ENCODE data around the gene MAPK14.

The MAPK14 gene

DNA sequence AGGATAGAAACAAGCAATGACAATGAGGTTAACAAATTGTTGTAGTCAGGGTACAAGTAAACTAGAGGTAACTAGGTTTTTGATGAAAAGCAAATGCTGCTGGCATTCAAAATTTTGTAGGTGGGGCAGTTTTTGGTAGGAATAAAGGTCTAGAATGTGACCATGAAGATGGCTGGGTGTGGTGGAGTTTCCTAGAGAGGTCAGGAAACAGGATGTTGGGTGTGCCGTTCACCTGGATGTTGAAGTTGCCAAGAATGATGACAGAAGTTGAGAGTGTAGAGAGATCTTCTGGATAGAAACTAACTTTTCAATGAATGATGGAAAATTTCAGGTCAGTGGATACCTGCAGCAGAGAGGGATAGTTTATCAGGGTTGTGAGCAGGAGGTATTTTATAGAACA lies 22.7 kb downstream of the MAPK14 start:
- no peak overlapping the region for H3K27ac ChIP-seq
- TF ChIP-seq, protein P1, sequence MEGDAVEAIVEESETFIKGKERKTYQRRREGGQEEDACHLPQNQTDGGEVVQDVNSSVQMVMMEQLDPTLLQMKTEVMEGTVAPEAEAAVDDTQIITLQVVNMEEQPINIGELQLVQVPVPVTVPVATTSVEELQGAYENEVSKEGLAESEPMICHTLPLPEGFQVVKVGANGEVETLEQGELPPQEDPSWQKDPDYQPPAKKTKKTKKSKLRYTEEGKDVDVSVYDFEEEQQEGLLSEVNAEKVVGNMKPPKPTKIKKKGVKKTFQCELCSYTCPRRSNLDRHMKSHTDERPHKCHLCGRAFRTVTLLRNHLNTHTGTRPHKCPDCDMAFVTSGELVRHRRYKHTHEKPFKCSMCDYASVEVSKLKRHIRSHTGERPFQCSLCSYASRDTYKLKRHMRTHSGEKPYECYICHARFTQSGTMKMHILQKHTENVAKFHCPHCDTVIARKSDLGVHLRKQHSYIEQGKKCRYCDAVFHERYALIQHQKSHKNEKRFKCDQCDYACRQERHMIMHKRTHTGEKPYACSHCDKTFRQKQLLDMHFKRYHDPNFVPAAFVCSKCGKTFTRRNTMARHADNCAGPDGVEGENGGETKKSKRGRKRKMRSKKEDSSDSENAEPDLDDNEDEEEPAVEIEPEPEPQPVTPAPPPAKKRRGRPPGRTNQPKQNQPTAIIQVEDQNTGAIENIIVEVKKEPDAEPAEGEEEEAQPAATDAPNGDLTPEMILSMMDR (IDR thresholded peaks at IDR 0.05) = no peak
- H3K36me3 ChIP-seq = no peaks in the 10 kb centered on the region
- peaks cover 0 to 51% (median 6%) of the 10 kb centered on the region in 4 donors for H3K4me1 ChIP-seq
- no peak overlapping the region for H3K4me3 ChIP-seq
- H3K27me3 ChIP-seq = no peaks in the 10 kb centered on the region
- intact Hi-C loops (cut with DNase I; ENCODE audit: low total_unique reads) = no loop called here
- DNase-seq = no peak
- H3K9me3 ChIP-seq = no peaks in the 10 kb centered on the region

DNA sequence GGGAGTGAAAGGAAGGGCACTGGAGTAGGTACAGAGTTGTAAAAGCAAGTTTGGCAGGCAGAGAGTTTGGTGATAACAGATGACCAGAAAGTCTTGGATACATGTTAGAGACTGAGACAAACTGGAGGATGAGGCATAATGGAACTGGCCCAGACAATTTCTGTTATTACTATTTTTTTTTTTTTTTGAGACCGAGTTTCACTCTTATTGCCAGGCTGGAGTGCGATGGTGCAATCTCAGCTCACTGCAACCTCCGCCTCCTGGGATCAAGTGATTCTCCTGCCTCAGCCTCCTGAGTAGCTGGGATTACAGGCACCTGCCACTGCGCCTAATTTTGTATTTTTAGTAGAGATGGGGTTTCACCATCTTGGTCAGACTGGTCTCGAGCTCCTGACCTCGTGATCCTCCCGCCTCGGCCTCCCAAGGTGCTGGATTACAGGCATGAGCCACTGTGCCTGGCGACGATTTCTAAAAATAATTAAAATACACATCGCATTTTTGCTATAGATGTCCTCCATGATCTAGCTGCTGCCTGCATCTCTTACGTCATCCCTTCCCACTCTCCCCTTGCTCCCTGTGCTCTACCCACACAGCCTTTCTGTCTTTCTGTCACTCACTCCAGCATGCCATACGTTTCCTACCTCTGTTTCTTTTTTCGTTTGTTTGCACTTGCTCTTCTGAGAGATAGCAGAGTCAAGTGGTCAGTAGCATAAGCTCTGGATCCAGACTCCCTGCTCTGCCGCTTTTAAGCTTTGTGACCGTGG lies 23.5 kb downstream of the MAPK14 start:
- DNase-seq = peak in 1 of 2 donors; percentile 49
- Histone ChIP-seq H3K4me1 (peaks cover 0 to 58% (median 8%) of the 10 kb centered on the region in 4 donors), H3K27ac (no peak overlapping the region), H3K9me3 (no peaks in the 10 kb centered on the region), H3K27me3 (no peaks in the 10 kb centered on the region), H3K36me3 (no peaks in the 10 kb centered on the region), H3K4me3 (no peak overlapping the region)
- TF ChIP-seq, protein P1 (IDR thresholded peaks at IDR 0.05) = no peak
- intact Hi-C loops (cut with DNase I; ENCODE audit: low total_unique reads) = no loop called here

DNA sequence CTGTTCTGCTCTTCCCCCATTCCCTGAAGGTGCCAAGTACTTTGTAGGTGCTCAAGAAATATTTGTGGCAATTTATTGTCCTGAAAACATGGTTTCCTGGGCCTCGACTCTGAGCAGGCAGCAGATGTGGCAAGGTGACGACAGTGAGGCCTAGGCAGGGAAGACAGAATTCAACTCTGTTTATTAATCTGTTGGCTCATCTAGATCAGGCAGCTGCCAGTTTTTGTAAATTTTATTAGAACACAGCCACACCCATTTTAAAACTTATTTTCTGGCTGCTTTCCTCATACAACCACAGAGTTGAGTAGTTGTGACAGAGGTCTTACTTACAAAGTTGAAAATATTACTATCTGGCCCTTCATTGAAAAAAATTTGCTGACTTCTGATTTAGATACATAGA lies 24.5 kb downstream of the MAPK14 start:
- Histone ChIP-seq H3K27ac (no peak overlapping the region), H3K27me3 (no peaks in the 10 kb centered on the region), H3K4me3 (no peak overlapping the region), H3K36me3 (no peaks in the 10 kb centered on the region), H3K4me1 (peaks cover 0 to 60% (median 9%) of the 10 kb centered on the region in 4 donors), H3K9me3 (no peaks in the 10 kb centered on the region)
- DNase-seq = peak in 1 of 2 donors; percentile 56
- intact Hi-C loops (cut with DNase I; ENCODE audit: low total_unique reads) = no loop called here
- TF ChIP-seq, protein P1 (IDR thresholded peaks at IDR 0.05) = no peak

DNA sequence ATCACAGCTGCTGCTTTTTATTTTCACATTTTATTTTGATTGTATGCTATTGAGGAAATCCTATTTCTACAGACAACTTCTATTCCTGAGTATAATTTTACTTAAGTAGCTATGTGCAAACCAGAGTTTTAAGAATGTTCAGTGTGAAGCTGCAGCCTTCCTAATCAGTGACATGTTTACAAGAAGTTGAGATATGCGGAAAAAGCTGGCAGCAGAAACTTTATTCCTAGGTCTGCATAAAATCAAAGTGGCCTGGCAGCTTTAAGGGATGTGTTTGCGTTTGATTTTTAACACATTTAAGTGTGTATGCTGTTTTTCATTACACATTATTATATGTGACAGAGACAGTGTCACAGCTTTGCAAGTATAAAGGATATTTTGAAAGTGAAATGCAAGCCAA lies 26.3 kb downstream of the MAPK14 start:
- no peaks in the 10 kb centered on the region for H3K27me3 ChIP-seq
- H3K27ac ChIP-seq = no peak overlapping the region
- no peaks in the 10 kb centered on the region for H3K36me3 ChIP-seq
- DNase-seq = no peak
- no peak overlapping the region for H3K4me3 ChIP-seq
- TF ChIP-seq, protein P1 (IDR thresholded peaks at IDR 0.05) = no peak
- intact Hi-C loops (cut with DNase I; ENCODE audit: low total_unique reads) = no loop called here
- no peaks in the 10 kb centered on the region for H3K9me3 ChIP-seq
- peaks cover 0 to 54% (median 9%) of the 10 kb centered on the region in 4 donors for H3K4me1 ChIP-seq

DNA sequence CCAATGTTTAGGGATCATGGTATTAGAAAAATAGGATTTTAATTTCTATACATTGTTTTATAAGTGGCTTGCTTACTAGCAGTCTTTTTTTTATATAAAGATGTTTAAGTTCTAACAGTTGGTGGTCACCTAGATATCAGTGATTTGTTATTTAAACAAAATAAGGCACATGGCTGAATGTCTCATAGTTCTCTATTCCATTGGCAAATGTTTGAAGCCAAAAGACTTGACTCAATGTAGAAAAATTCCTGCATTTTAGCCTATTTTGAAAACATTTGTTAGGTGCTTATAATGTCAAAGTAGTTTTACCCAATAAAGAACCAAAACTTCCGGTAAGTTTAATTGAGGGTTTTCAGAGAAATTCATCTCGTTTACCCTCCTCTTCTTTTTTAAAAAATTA lies 26.8 kb downstream of the MAPK14 start:
- H3K27me3 ChIP-seq = no peaks in the 10 kb centered on the region
- intact Hi-C loops (cut with DNase I; ENCODE audit: low total_unique reads) = no loop called here
- H3K4me1 ChIP-seq = peaks cover 0 to 54% (median 9%) of the 10 kb centered on the region in 4 donors
- H3K36me3 ChIP-seq = peaks cover 0 to 2% (median under 1%) of the 10 kb centered on the region in 3 donors
- H3K4me3 ChIP-seq = no peak overlapping the region
- no peaks in the 10 kb centered on the region for H3K9me3 ChIP-seq
- DNase-seq = no peak
- TF ChIP-seq, protein P1 (IDR thresholded peaks at IDR 0.05) = no peak
- H3K27ac ChIP-seq = no peak overlapping the region
